H9 (cell line): ENCODE measurements around the gene KCNAB2. TPM values are rescaled to one million over a fixed set of nuclear protein-coding genes. Genes with fewer than 3 reads are reported as not detected.
A peak's percentile ranks its signal among the peaks of the same experiment; 100 is the strongest.

Experiments
- DNase-seq: peaks from one replicate; pipeline ENCODE4 v3.0.0-alpha.2; 2017
- H2AFZ ChIP-seq: one replicate; pipeline ENCODE4 v1.6.1; 2013; ENCODE audit warnings: mild to moderate bottlenecking, low read length, control low read depth, moderate library complexity
- H2AK5ac ChIP-seq: 2 replicates; pipeline ENCODE4 v1.6.1; 2013; ENCODE audit warnings: low read length, control low read depth, mixed read lengths; ENCODE audit not compliant: insufficient read length
- H2BK120ac ChIP-seq: one replicate; pipeline ENCODE4 v1.6.1; 2013; ENCODE audit warnings: low read depth, mild to moderate bottlenecking, low read length, control low read depth, inconsistent platforms; ENCODE audit not compliant: poor library complexity, severe bottlenecking
- H2BK12ac ChIP-seq: 2 replicates; pipeline ENCODE4 v1.6.1; 2013; ENCODE audit warnings: low read length, control low read depth, mixed read lengths, low read depth; ENCODE audit not compliant: insufficient read length
- H2BK15ac ChIP-seq: 2 replicates; pipeline ENCODE4 v1.6.1; 2013; ENCODE audit warnings: low read depth, low read length, control low read depth
- H2BK20ac ChIP-seq: one replicate; pipeline ENCODE4 v1.6.1; 2013; ENCODE audit warnings: low read depth, mild to moderate bottlenecking, low read length, control low read depth, inconsistent platforms; ENCODE audit not compliant: poor library complexity, severe bottlenecking
- H2BK5ac ChIP-seq: 2 replicates; pipeline ENCODE4 v1.6.1; 2013; ENCODE audit warnings: low read length, control low read depth, mixed read lengths; ENCODE audit not compliant: insufficient read length
- H3K14ac ChIP-seq: 2 replicates; pipeline ENCODE4 v1.6.1; 2013; ENCODE audit warnings: low read length, control low read depth; ENCODE audit not compliant: insufficient read depth
- H3K18ac ChIP-seq: 2 replicates; pipeline ENCODE4 v1.6.1; 2013; ENCODE audit warnings: low read depth, mild to moderate bottlenecking, mixed read lengths, low read length, control low read depth; ENCODE audit not compliant: insufficient read length
- H3K23ac ChIP-seq: 2 replicates; pipeline ENCODE4 v1.6.1; 2013; ENCODE audit warnings: low read length, control low read depth, mixed read lengths, low read depth; ENCODE audit not compliant: insufficient read length
- H3K23me2 ChIP-seq: 2 replicates; pipeline ENCODE4 v1.6.1; 2013; ENCODE audit warnings: low read depth, mild to moderate bottlenecking, mixed read lengths, low read length, control low read depth; ENCODE audit not compliant: insufficient read length, poor library complexity, severe bottlenecking
- H3K27ac ChIP-seq: 2 replicates; pipeline ENCODE4 v1.5.1; 2013; ENCODE audit warnings: low read length, control low read depth, mixed read lengths, low read depth; ENCODE audit not compliant: insufficient read length
- H3K27me3 ChIP-seq: 2 replicates; pipeline ENCODE4 v1.6.1; 2013; ENCODE audit warnings: low read length, control low read depth, inconsistent platforms; ENCODE audit not compliant: insufficient read depth
- H3K4ac ChIP-seq: 2 replicates; pipeline ENCODE4 v1.6.1; 2013; ENCODE audit warnings: low read depth, mild to moderate bottlenecking, control low read depth, inconsistent platforms, low read length, moderate library complexity
- H3K4me1 ChIP-seq: 2 replicates; pipeline ENCODE4 v1.6.1; 2013; ENCODE audit warnings: low read length, control low read depth, inconsistent platforms; ENCODE audit not compliant: insufficient read depth
- H3K4me2 ChIP-seq: 2 replicates; pipeline ENCODE4 v1.6.1; 2013; ENCODE audit warnings: low read length, control low read depth, mixed read lengths; ENCODE audit not compliant: insufficient read length, insufficient read depth
- H3K56ac ChIP-seq: 2 replicates; pipeline ENCODE4 v1.6.1; 2013; ENCODE audit warnings: low read depth, mild to moderate bottlenecking, mixed read lengths, low read length, control low read depth; ENCODE audit not compliant: insufficient read length
- H3K79me1 ChIP-seq: 2 replicates; pipeline ENCODE4 v1.6.1; 2013; ENCODE audit warnings: low read depth, mild to moderate bottlenecking, moderate library complexity, low read length, control low read depth, inconsistent platforms; ENCODE audit not compliant: insufficient read depth, poor library complexity, severe bottlenecking
- H3K79me2 ChIP-seq: 2 replicates; pipeline ENCODE4 v1.6.1; 2013; ENCODE audit warnings: low read length, control low read depth, inconsistent platforms; ENCODE audit not compliant: insufficient read depth
- H3K9ac ChIP-seq: 2 replicates; pipeline ENCODE4 v1.6.1; 2013; ENCODE audit warnings: low read length, control low read depth, mixed read lengths; ENCODE audit not compliant: insufficient read length; ENCODE audit errors: extremely low read depth
- H3K9me3 ChIP-seq: one replicate; pipeline ENCODE4 v1.6.1; 2013; ENCODE audit warnings: low read depth, low read length, inconsistent platforms; ENCODE audit not compliant: control insufficient read depth
- H3T11ph ChIP-seq: one replicate; pipeline ENCODE4 v1.6.1; 2013; ENCODE audit warnings: mild to moderate bottlenecking, low read length, control low read depth, inconsistent platforms
- H4K20me1 ChIP-seq: one replicate; pipeline ENCODE4 v1.6.1; 2013; ENCODE audit not compliant: control insufficient read depth, insufficient read length, insufficient read depth
- H4K5ac ChIP-seq: 2 replicates; pipeline ENCODE4 v1.6.1; 2013; ENCODE audit warnings: low read depth, mild to moderate bottlenecking, mixed read lengths, low read length, control low read depth; ENCODE audit not compliant: insufficient read length
- H4K8ac ChIP-seq: replicated peaks from 2 replicates; pipeline ENCODE4 v1.6.1; 2013; ENCODE audit warnings: low read length, control low read depth, mixed read lengths, low read depth; ENCODE audit not compliant: insufficient read length
- H4K91ac ChIP-seq: 2 replicates; pipeline ENCODE4 v1.6.1; 2013; ENCODE audit warnings: low read depth, mild to moderate bottlenecking, moderate library complexity, mixed read lengths, low read length, control low read depth; ENCODE audit not compliant: insufficient read length
- H3K27ac Mint-ChIP-seq, 3 experiments: 2 replicates in 2 of 3; 3 replicates in 1 of 3; pipeline ENCODE4 v1.8.0; 2020 to 2021; ENCODE audit warnings: mixed read lengths in 3 of 3, mild to moderate bottlenecking in 1 of 3, moderate library complexity in 1 of 3
- H3K27me3 Mint-ChIP-seq: 2 replicates; pipeline ENCODE4 v1.8.0; 2021; ENCODE audit warnings: low read depth, mild to moderate bottlenecking, moderate library complexity, mixed read lengths
- H3K36me3 Mint-ChIP-seq, 3 experiments: 2 replicates in 2 of 3; 3 replicates in 1 of 3; pipeline ENCODE4 v1.8.0; 2020 to 2021; ENCODE audit warnings: low read depth in 3 of 3, mixed read lengths in 3 of 3; ENCODE audit not compliant: insufficient read depth in 1 of 3
- H3K4me1 Mint-ChIP-seq, 2 experiments: 2 replicates each; pipeline ENCODE4 v1.8.0; 2020; ENCODE audit warnings: mixed read lengths in 2 of 2
- H3K4me3 Mint-ChIP-seq, 2 experiments: 2 replicates in 1 of 2; 3 replicates in 1 of 2; pipeline ENCODE4 v1.8.0; 2020 to 2021; ENCODE audit warnings: mild to moderate bottlenecking in 2 of 2, mixed read lengths in 2 of 2, moderate library complexity in 1 of 2
- H3K9me3 Mint-ChIP-seq, 2 experiments: 2 replicates in 1 of 2; 3 replicates in 1 of 2; pipeline ENCODE4 v1.8.0; 2020; ENCODE audit warnings: mild to moderate bottlenecking in 2 of 2, mixed read lengths in 2 of 2, moderate library complexity in 1 of 2
- WGBS: extraction: QIAGEN DNeasy Blood & Tissue Kit; methylation state at CpG from one replicate; pipeline ENCODE4 v1.1.7; 2013; ENCODE audit warnings: missing lambda C conversion rate, low lambda C conversion rate, mixed read lengths; ENCODE audit not compliant: insufficient read length; ENCODE audit errors: extremely low coverage; 5-methylcytosine and 5-hydroxymethylcytosine counted together
- total RNA-seq: library from RNA; stranded (reverse); gene quantifications from 2 replicates; pipeline ENCODE4 v1.2.1, GENCODE V29; 2021
- TF ChIP-seq, protein P1 (sequence below): fragments of 200-600 bp; sonication (generic); conservative IDR thresholded peaks from 3 replicates; pipeline ENCODE4 v1.8.0; 2021; ENCODE audit warnings: antibody characterized with exemption, mild to moderate bottlenecking

KCNAB2 gene
- total RNA-seq, 1 experiment from 2014 or later, result 8.3 TPM

DNA sequence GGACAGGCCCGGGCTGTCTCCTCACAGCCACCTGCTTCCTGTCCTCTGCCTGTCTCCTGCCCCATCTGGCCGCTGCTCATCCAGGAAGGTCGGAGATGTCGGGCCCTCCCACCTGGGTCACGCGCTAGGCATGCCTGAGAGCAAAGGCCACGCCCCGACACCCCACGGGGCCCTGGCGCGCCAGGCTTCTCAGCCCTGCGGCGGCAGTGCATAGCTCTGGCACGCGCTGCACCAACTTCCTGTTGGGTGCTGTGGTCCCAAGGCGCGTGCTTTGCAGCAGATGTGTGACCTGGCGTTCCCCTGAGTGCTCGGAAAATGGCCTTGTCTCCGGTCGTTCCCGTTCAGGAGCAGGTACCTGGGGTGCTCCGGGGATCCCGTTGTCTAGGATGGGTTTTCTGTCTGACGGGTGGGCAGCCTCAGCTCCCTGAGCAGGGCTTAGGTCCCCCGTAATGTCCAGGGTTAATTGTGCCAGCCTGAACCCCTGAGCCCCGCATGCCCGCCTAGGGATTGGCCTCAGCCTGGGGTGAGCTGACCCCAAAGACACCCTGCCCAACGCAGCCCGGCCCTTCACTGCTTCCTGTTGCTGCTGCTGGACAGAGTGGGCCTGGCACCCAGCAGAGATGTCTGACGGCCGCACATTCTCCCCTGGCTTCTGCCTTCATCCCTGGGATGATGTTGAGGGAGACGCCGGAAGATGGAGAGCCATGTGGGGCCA is 19.4 kb upstream of the KCNAB2 start:
- Histone ChIP-seq H3K14ac (no peak overlapping the region; the same call in 1 of the 2 replicates), H3K27ac (no peak overlapping the region), H3K9me3 (no peaks in the 10 kb centered on the region), H4K8ac (no peak overlapping the region), H3K79me2 (no peaks in the 10 kb centered on the region), H3K9ac (no peak overlapping the region), H2BK20ac (no peak overlapping the region), H3K4me2 (peak overlapping the region; percentile 7), H3K79me1 (no peaks in the 10 kb centered on the region), H4K91ac (no peak overlapping the region), H4K5ac (no peak overlapping the region), H3K4ac (no peak overlapping the region), H3K4me1 (peaks cover 2% of the 10 kb centered on the region; the same call in 1 of the 2 replicates), H4K20me1 (no peaks in the 10 kb centered on the region), H2BK5ac (no peak overlapping the region), H2BK12ac (no peak overlapping the region), H3K23ac (no peak overlapping the region), H2BK15ac (no peak overlapping the region), H3K56ac (no peak overlapping the region), H3T11ph (no peak overlapping the region), H2AFZ (no peak overlapping the region), H2AK5ac (no peak overlapping the region), H2BK120ac (no peak overlapping the region), H3K18ac (peak overlapping the region; percentile 13), H3K23me2 (no peaks in the 10 kb centered on the region), H3K27me3 (no peaks in the 10 kb centered on the region)
- TF ChIP-seq, protein P1, sequence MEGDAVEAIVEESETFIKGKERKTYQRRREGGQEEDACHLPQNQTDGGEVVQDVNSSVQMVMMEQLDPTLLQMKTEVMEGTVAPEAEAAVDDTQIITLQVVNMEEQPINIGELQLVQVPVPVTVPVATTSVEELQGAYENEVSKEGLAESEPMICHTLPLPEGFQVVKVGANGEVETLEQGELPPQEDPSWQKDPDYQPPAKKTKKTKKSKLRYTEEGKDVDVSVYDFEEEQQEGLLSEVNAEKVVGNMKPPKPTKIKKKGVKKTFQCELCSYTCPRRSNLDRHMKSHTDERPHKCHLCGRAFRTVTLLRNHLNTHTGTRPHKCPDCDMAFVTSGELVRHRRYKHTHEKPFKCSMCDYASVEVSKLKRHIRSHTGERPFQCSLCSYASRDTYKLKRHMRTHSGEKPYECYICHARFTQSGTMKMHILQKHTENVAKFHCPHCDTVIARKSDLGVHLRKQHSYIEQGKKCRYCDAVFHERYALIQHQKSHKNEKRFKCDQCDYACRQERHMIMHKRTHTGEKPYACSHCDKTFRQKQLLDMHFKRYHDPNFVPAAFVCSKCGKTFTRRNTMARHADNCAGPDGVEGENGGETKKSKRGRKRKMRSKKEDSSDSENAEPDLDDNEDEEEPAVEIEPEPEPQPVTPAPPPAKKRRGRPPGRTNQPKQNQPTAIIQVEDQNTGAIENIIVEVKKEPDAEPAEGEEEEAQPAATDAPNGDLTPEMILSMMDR, result no peak
- Mint-ChIP-seq H3K4me3 (no peak overlapping the region), H3K27ac (no peak overlapping the region), H3K27me3 (peaks cover 15% of the 10 kb centered on the region), H3K36me3 (no peaks in the 10 kb centered on the region), H3K4me1 (peaks cover 0 to 19% of the 10 kb centered on the region in 2 experiments; a peak in 2 of 4 replicates), H3K9me3 (no peaks in the 10 kb centered on the region)
- no CpG with 5 or more reads among the region's 34 CpGs for WGBS
- peak; percentile 92 for DNase-seq
